GM12892 (cell line): ENCODE measurements around the gene CNDP2.
A peak's percentile ranks its signal among the peaks of the same experiment; 100 is the strongest.

ENCODE experiments used
- DNase-seq: peaks from one replicate; pipeline ENCODE4 v3.0.0; 2011; ENCODE audit not compliant: insufficient read length
- FAIRE-seq: peaks from 2 replicates; lab custom pipeline; 2011; peaks lifted over from hg19 to GRCh38; lab: Jason Lieb, UNC
- POLR2A ChIP-seq: IDR thresholded peaks from 2 replicates; pipeline ENCODE4 v1.6.1; 2011; ENCODE audit warnings: low read depth, low read length, control low read depth
- POLR2AphosphoS5 ChIP-seq: IDR thresholded peaks from 2 replicates; pipeline ENCODE4 v1.6.1; 2011; ENCODE audit warnings: low read depth, low read length, control low read depth
- TAF1 ChIP-seq: IDR thresholded peaks from 2 replicates; pipeline ENCODE4 v1.6.1; 2011; ENCODE audit warnings: low read depth, mild to moderate bottlenecking, control low read depth, low read length, borderline replicate concordance

Gene CNDP2

GRCh38 chr18:74513883-74514205 lies 17.7 kb downstream of the CNDP2 start:
- DNase-seq (no peak), FAIRE-seq (no peak)
- TF ChIP-seq POLR2A (no peak), TAF1 (no peak), POLR2AphosphoS5 (no peak)

- TF ChIP-seq POLR2AphosphoS5 (peak; percentile 15; the same call in 1 of the 2 replicates), POLR2A (no peak)
- DNase-seq: no peak
- no peak for FAIRE-seq
Observed at GRCh38 chr18:74514860-74515495, 18.8 kb downstream of the CNDP2 start.

DNA sequence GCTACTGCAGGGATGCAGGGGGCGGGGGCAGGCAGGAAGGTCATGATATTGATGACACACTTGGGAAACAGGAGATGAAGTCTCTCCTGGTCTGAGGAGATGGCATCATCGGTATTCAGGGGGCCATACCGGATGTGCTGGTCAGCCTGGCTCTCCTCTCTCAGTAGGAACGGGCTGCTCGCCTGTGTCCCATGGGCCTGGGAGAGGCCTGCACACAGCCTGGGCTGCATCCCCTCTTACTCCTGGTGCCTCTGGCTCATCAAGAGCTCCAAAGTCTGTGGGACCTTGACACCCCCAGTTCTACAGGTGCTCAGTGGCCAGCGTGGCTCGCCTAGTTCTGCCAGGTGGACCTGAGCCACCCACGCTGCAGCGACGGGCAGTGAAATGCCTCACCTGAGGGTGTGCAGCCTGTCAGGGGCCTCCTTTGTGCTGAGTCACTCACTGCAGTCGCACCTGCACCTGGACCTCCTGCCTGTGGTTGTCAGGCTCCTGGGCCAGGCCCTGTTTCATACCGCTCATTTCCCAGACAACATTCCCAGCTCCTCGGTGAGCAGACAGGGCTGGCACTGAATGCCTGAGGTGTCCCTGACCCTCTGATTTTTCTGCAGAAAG lies 19.6 kb downstream of the CNDP2 start:
- no peak for FAIRE-seq
- DNase-seq: no peak

DNA sequence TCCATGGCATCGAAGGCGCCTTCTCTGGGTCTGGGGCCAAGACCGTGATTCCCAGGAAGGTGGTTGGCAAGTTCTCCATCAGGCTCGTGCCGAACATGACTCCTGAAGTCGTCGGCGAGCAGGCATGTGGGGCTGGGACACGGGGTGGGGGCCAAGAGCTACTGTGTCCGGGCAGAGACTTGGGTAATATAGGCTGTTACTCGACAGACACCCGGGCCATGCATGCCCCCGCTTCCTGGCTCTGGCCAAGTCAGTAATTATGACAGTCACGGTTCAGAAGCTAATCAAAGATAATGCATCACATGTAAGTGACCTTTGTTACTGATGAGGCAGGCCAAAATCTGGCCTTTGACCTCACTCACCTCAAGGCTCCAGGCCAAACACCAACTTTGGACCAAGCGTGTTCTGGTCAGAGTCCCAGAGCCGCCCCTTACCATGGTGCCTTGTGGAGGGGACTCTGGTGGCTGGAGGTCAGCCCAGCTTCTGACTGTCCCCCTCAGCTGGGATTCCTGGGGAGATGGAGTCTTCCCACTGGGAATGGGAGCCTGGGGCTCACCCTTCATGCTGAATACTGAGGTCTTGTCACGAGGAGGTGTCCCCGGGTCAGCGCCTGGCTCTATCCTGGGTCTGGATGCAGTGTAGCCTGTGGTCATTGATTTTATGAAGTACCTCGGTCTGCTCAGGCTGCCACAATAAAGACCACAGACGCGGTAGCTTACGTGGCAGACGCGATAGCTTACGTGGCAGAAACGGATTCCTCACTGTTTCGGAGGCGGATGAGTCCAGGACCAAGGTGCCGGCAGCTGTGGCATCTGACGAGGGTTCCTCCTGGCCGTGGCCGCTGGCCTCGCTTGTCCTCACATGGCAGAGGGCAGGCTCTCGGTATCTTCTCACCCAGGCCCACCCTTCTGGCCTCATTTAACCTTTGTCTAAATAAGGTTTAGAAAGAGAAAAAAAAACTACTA lies 20.4 kb downstream of the CNDP2 start:
- TF ChIP-seq POLR2A (no peak), POLR2AphosphoS5 (no peak), TAF1 (no peak)
- FAIRE-seq (no peak), DNase-seq (no peak)

More for the DNA sequence above, 19.6 kb downstream of the CNDP2 start:
- TF ChIP-seq POLR2A: no peak
- TF ChIP-seq TAF1: no peak
- TF ChIP-seq POLR2AphosphoS5: no peak

- TF ChIP-seq TAF1 (no peak), POLR2AphosphoS5 (no peak), POLR2A (no peak)
- DNase-seq (no peak), FAIRE-seq (no peak)
Observed at GRCh38 chr18:74517236-74517630, 21.1 kb downstream of the CNDP2 start.

DNA sequence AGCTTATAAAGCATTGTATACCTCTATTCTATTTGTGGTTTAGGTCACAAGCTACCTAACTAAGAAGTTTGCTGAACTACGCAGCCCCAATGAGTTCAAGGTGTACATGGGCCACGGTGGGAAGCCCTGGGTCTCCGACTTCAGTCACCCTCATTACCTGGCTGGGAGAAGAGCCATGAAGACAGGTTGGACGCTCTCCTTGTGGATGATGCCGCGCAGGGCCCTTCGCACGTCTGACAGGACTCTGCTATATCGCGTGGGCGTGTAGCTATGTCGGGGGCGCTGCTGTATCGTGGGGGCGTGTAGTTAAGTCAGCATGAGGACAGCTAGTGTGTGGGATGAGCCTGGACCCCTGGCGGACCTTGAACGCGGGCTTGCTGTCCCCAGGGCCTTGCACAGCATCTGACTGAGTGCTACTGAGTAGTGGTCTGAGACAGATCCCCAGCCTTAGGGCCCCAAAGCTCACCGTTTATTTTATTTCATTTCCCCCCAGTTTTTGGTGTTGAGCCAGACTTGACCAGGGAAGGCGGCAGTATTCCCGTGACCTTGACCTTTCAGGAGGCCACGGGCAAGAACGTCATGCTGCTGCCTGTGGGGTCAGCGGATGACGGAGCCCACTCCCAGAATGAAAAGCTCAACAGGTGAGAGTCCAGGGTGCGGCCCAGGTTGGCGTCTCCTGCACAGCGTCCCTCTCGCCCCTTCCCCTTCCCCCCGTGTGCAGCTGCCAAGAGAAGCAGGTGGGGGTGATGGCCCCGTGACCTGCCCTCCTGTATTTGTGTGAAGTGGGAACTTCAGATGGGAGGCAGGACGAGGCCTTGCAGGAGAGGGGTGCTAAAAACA lies 22.5 kb downstream of the CNDP2 start:
- DNase-seq (no peak), FAIRE-seq (no peak)
- no peak for TF ChIP-seq TAF1
- no peak for TF ChIP-seq POLR2AphosphoS5
- no peak for TF ChIP-seq POLR2A

- TF ChIP-seq TAF1: no peak
- TF ChIP-seq POLR2A: no peak
- no peak for TF ChIP-seq POLR2AphosphoS5
- FAIRE-seq (no peak), DNase-seq (no peak)
Observed at GRCh38 chr18:74519320-74520095, 23.3 kb downstream of the CNDP2 start.

- DNase-seq (no peak), FAIRE-seq (peak; percentile 17)
- TF ChIP-seq TAF1 (no peak), POLR2A (0 out of 2 replicates have a peak, but pooled peaks have one; percentile 18)
Observed at GRCh38 chr18:74520096-74520833, 24.1 kb downstream of the CNDP2 start.

- DNase-seq (no peak), FAIRE-seq (no peak)
- TF ChIP-seq POLR2AphosphoS5 (peak; percentile 27; the same call in 1 of the 2 replicates), TAF1 (no peak), POLR2A (peak; percentile 26; the same call in 1 of the 2 replicates)
Observed at GRCh38 chr18:74521068-74521725, 25.0 kb downstream of the CNDP2 start.
